Measurements from ENCODE around the gene CNPPD1. TPM values are rescaled to one million over a fixed set of nuclear protein-coding genes. Genes with fewer than 3 reads are reported as not detected.

CNPPD1 gene
- total RNA-seq, 1 donor from 2014 or later, result 32.2 TPM

DNA sequence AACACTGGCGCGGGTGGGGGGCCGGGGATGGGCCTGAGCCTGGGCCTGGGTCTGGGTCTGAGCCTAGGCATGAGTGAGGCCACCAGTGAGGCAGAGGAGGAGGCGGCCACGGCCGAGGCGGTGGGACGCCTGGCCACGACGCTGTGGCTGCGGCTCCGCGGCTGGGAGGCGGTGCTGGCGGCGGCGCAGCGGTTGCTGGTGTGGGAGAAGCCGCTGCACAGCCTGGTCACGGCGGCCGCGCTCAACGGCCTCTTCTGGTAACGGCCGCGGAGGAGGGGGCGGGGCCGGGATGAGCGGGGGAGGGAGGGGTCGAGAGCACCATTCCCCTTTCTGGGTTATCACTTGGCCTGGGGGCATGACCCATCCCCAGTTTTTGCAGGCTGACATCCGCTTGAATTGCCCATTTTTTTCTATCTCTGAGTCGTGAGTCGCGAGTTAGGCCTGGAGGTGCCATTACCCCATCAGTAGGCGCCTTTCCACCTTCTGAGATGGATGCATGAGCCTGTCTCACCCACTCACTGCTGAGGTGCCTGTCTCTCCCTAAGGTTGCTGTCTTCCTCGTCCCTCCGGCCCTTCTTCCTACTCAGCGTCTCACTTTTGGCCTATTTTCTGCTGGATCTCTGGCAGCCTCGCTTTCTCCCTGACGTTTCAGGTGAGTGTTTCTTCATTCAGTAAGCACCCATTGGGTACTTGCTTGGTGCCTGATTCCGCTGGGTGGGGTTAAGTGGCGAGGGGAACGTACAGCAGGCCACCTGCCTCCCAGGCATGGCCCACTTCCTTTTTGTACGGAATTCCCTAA lies 1.9 kb upstream of the CNPPD1 start:
- TF ChIP-seq POLR2A (IDR thresholded peaks at IDR 0.05), result no peak
- TF ChIP-seq, protein P1, sequence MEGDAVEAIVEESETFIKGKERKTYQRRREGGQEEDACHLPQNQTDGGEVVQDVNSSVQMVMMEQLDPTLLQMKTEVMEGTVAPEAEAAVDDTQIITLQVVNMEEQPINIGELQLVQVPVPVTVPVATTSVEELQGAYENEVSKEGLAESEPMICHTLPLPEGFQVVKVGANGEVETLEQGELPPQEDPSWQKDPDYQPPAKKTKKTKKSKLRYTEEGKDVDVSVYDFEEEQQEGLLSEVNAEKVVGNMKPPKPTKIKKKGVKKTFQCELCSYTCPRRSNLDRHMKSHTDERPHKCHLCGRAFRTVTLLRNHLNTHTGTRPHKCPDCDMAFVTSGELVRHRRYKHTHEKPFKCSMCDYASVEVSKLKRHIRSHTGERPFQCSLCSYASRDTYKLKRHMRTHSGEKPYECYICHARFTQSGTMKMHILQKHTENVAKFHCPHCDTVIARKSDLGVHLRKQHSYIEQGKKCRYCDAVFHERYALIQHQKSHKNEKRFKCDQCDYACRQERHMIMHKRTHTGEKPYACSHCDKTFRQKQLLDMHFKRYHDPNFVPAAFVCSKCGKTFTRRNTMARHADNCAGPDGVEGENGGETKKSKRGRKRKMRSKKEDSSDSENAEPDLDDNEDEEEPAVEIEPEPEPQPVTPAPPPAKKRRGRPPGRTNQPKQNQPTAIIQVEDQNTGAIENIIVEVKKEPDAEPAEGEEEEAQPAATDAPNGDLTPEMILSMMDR (IDR thresholded peaks at IDR 0.05), result peak in 1 of 3 experiments; percentile 59
- DNase-seq (ENCODE audit: extremely low spot score in 2 of 2), result peak in 1 of 2 donors; percentile 91
- Histone ChIP-seq H3K36me3 (peaks cover 0 to 56% of the 10 kb centered on the region in 2 donors), H3K4me1 (peaks cover 41% of the 10 kb centered on the region), H3K27me3 (no peaks in the 10 kb centered on the region), H3K27ac (peak overlapping the region; percentile 99), H3K4me3 (peak overlapping the region; percentile 71 to 93), H3K9me3 (no peaks in the 10 kb centered on the region)
- intact Hi-C loops (cut with DNase I), result no loop called here

DNA sequence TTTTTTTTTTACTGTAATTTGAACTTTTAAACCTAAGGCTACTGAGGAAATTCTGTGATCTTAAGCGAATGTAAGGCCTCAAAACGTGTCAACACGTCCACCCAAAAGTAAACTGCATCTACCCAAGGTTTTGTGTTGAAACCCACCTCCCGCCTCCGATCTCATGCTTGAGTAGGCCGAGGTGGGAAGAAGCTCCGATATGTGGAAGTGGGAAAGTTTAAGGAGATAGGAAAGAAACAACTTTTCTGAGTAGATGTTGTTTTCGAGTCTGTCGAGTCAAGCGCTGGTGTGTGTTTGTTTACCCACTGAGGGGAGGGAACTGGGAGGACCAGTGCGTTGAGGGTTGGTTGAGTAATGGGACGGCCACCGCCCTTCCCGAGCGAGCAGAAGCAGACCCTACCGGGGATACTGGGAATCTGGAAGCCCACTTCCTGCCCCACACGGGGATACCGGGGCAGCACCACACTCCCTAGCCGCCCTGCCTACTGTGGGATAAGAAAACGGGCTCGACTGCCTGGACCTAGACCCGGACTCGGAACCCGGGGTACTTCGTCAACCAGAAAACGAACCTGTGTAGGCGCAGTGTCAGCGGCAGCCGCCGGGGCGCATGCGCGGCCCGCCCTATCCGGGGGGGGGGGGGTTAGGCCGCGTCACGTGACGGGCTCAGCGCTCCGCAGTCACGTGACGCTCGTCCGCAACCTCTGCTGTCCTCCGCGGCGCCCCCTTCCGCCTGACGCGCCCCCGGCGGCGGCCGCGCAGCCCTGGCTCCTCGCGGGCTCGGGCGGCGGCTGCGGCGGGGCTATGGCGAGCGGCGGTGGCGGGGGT lies 1.0 kb upstream of the CNPPD1 start, which contains the start of gene RETREG2:
RETREG2 (plus strand) TSS at position 724 of the 825 bp plus-strand sequence; CDS start at position 802, 78 bp downstream.
- peak in 1 of 2 donors; percentile 97 for DNase-seq (ENCODE audit: extremely low spot score in 2 of 2)
- Histone ChIP-seq H3K4me1 (peaks cover 41% of the 10 kb centered on the region), H3K27me3 (no peaks in the 10 kb centered on the region), H3K27ac (peak within 1 kb of the TSS; percentile 99), H3K4me3 (peak within 1 kb of the TSS; percentile 71 to 93), H3K36me3 (peaks cover 0 to 57% of the 10 kb centered on the region in 2 donors), H3K9me3 (no peaks in the 10 kb centered on the region)
- intact Hi-C loops (cut with DNase I), result loop anchor here (2.0 kb wide), 1 partner anchor 41 kb away; the partner anchor contains the start of gene ABCB6
- TF ChIP-seq, protein P1 (IDR thresholded peaks at IDR 0.05), result peak; percentile 5 to 88 (median 20)
- peak; percentile 59 to 100 for TF ChIP-seq POLR2AphosphoS5 (IDR thresholded peaks at IDR 0.05; ENCODE audit: insufficient read depth in 1 of 2, low read depth in 1 of 2)
- peak; percentile 41 to 99 for TF ChIP-seq POLR2A (IDR thresholded peaks at IDR 0.05)

DNA sequence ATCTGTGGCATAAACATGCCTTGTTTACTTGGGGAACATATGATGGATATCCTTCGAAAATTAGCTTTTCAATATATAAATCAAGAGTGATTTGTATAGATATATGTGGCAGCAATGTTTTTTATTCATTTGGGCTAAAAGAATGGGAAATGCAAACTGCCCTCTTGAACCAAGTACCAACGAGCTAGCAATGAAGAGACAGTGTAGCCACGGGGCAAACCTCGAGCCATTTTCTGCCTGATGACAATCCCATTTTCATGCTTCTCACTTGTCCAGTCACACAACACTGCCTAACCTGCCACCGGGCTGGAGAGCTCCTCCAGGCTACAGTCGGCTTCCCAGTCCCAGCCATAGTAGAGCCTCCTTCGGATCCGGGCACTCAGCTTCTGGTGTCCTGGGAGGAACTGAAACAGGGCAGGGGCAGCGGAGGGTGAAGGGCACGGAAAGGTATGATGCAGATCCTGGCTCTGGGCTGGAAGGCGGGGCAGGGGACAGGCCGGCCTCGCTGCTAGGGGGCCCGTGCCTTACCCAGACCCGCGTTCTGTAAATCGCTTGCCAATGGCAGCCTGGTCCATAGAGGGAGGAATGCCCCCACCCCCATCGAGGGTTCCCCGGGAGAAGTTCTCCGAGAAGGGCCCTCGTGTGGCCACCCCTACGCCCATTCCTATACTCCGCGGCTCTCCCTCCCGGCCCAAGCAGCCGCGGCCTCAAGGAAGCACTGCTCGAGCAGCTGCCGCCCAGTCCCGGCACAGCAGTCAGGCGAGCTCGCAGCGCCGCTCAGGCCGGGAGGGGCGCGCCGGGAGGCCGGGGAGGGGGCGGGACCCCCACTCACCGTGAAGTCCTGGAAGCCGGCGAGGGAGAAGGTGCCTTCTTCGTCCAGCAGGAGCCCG lies 552 bp downstream of the CNPPD1 start:
- DNase-seq (ENCODE audit: extremely low spot score in 2 of 2), result peak in 1 of 2 donors; percentile 88
- Histone ChIP-seq H3K36me3 (peaks cover 0 to 47% of the 10 kb centered on the region in 2 donors), H3K27me3 (no peaks in the 10 kb centered on the region), H3K4me3 (peak overlapping the region; percentile 71 to 93), H3K4me1 (peaks cover 33% of the 10 kb centered on the region), H3K9me3 (no peaks in the 10 kb centered on the region), H3K27ac (peak overlapping the region; percentile 99)
- intact Hi-C loops (cut with DNase I), result loop anchor here (2.0 kb wide), 1 partner anchor 43 kb away; the partner anchor contains the start of gene ABCB6
- TF ChIP-seq POLR2AphosphoS5 (IDR thresholded peaks at IDR 0.05; ENCODE audit: insufficient read depth in 1 of 2, low read depth in 1 of 2) (no peak), POLR2A (IDR thresholded peaks at IDR 0.05) (no peak)
- TF ChIP-seq, protein P1 (IDR thresholded peaks at IDR 0.05), result no peak

DNA sequence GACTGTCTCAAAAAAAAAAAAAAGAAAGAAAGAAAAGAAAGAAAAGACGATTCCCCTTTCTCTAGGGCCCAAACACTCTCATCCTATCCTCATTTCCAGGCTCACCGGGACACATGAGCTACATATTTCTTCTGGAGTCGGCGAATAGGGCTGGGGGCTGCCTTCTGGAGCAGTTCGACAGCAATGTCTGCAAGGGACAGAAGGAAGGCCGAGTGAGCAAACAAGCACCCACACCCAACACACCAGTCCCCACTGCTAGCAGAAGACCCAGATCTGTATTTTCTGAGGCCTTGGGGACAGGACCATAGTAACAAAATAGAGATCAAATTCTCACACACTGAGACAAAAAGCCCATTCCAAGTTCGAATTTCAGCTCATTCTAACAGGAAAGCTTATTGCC lies 1.2 kb downstream of the CNPPD1 start:
- Histone ChIP-seq H3K27ac (peak overlapping the region; percentile 99), H3K36me3 (peaks cover 0 to 41% of the 10 kb centered on the region in 2 donors), H3K4me3 (peak overlapping the region; percentile 71 to 93), H3K4me1 (peaks cover 33% of the 10 kb centered on the region), H3K27me3 (no peaks in the 10 kb centered on the region), H3K9me3 (no peaks in the 10 kb centered on the region)
- intact Hi-C loops (cut with DNase I), result no loop called here
- DNase-seq (ENCODE audit: extremely low spot score in 2 of 2), result peak in 1 of 2 donors; percentile 71
- TF ChIP-seq, protein P1 (IDR thresholded peaks at IDR 0.05), result no peak
- TF ChIP-seq POLR2A (IDR thresholded peaks at IDR 0.05) (no peak), POLR2AphosphoS5 (IDR thresholded peaks at IDR 0.05; ENCODE audit: insufficient read depth in 1 of 2, low read depth in 1 of 2) (no peak)
